ENCODE data around the gene SASH1.

SASH1 gene

DNA sequence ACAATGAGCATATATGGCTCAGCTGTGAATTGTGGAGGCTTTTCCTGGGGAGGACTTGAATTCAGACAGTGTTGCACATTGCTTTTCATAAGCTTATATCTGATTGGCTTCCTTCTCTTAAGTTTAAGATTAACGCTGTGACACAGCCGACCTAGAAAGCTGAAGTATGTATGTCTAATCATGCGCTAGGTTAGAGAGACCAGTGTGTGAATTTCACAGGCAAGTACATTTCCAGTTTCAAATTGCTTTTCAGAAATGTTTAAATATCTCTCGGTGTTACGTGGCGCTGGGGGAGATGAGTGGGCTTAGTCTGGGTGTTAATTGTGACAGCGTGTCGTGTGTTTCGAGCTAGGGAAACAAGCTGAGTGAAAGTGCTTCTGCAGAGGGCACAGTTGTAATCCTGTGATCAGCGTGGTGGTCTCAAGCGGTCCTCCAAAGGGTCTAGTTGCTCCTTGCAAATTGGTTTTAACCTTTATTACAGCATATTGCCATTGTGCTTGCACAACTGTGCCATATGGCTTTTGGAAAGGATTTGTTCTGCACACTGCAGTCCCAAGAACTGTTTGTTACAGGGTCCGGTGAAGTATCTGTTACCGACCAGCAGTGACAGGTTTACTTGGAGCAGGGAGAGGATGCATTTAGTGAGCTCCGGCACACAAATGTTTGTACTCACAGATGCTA lies 166.6 kb downstream of the SASH1 start:
- TF ChIP-seq CTCF (conservative IDR thresholded peaks at IDR 0.05) = no peak
- H3K27ac ChIP-seq = no peak overlapping the region

GRCh38 chr6:148509800-148510581 lies 167.4 kb downstream of the SASH1 start:
- no peak overlapping the region for H3K27ac ChIP-seq
- TF ChIP-seq CTCF (conservative IDR thresholded peaks at IDR 0.05) = no peak

DNA sequence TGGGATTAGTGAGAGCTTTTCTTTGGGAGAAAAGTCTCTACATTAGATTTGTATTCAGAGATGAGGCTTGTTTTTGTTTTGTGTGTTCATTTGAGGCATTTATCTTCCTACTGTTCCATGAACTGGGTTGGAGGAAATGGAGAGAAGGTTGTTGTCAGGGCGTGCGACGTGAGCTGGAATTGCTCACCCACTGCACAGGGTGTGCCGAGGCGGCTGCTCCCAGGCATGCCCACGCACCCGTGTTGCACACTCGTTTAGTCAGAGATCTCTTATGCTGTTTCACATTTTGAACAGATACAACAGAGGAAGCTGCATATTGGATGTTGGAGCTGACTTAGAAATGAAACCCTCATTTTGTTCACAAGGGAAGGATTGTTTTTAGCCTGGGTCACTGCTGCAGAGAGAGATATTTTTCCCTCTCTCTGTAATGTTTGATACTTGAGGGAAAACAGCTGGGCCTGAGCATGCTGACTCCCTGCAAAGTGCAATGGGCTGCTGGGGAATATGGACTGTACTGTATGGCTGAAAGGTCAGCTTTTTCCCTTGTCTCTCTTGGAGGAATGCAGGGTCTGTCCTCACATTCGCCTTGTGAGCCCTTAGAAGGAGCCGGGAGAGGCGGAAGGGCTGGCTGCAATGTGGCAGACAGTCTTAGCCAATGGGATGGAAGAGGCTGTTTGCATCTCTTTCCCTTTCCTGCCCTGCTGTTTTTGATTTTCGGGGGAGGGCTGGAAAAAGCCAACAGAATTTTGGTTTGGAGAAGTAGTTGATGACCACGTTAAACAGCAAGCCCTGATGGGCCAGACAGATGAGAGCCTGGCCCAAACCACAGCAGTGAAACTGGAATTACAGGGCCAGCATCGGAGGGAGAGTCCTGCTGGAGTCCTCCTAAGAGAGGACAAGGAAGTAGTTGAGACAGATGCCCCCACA lies 170.8 kb downstream of the SASH1 start:
- no peak overlapping the region for H3K27ac ChIP-seq
- no peak for TF ChIP-seq CTCF (conservative IDR thresholded peaks at IDR 0.05)

GRCh38 chr6:148514091-148514845 lies 171.6 kb downstream of the SASH1 start:
- H3K27ac ChIP-seq = no peak overlapping the region
- TF ChIP-seq CTCF (conservative IDR thresholded peaks at IDR 0.05) = no peak

- no peak overlapping the region for H3K27ac ChIP-seq
- no peak for TF ChIP-seq CTCF (conservative IDR thresholded peaks at IDR 0.05)
Measured at GRCh38 chr6:148516217-148516616, 173.6 kb downstream of the SASH1 start.

DNA sequence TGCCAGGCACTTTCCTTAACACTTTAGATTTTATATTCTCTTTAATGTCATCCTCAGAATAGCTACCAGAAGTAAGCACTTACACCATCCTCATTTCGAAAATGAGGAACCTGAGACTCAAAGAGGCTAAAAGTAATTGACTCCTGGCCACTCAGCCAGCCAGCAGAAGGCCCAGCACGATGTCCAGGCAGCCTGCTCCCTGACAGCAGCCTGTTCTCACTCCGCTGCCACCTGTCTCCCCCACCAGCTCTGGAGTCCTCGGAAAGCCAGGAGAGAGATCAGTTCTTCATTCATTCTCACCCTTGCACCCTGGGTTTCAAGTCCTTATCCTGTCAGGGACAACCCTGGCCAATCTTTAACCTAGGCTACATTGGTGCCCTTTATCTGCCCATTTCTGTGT lies 174.0 kb downstream of the SASH1 start:
- H3K27ac ChIP-seq = no peak overlapping the region
- no peak for TF ChIP-seq CTCF (conservative IDR thresholded peaks at IDR 0.05)

Measured in VCaP (cell line).